Central memory CD8-positive, alpha-beta T cell (primary cell): ENCODE measurements around the gene RTTN.
"Not testable (repeated sequence)": the region's sequence is repeated elsewhere in the genome, so short reads cannot be mapped to it uniquely, and the experiment has no call there.

Experiments used
- ATAC-seq: fragments of 150-1000 bp; cut with Tn5 transposase; replicated peaks from 2 replicates; pipeline ENCODE4 v1.10.0; 2022; ENCODE audit warnings: mild to moderate bottlenecking, moderate FRiP score, moderate number of reproducible peaks; ENCODE audit not compliant: poor library complexity, severe bottlenecking; ENCODE audit errors: extremely low read depth
- DNase-seq, 2 donors: peaks; one replicate each; pipeline ENCODE4 v3.0.0; 2021; ENCODE audit warnings: low spot score in 2 of 2
- H3K27ac Mint-ChIP-seq: one replicate; pipeline ENCODE4 v1.8.0; 2022; ENCODE audit warnings: low read depth, mild to moderate bottlenecking, moderate library complexity, mixed read lengths
- H3K27me3 Mint-ChIP-seq: one replicate; pipeline ENCODE4 v1.8.0; 2022; ENCODE audit warnings: mixed read lengths
- H3K36me3 Mint-ChIP-seq: one replicate; pipeline ENCODE4 v1.8.0; 2022; ENCODE audit warnings: mild to moderate bottlenecking, moderate library complexity, mixed read lengths; ENCODE audit not compliant: insufficient read depth
- H3K4me1 Mint-ChIP-seq: one replicate; pipeline ENCODE4 v1.8.0; 2022; ENCODE audit warnings: mixed read lengths
- H3K4me3 Mint-ChIP-seq: one replicate; pipeline ENCODE4 v1.8.0; 2022; ENCODE audit warnings: mild to moderate bottlenecking, moderate library complexity, mixed read lengths
- H3K9me3 Mint-ChIP-seq: one replicate; pipeline ENCODE4 v1.8.0; 2022; ENCODE audit warnings: mixed read lengths

Gene RTTN

GRCh38 chr18:69996417-69996816 lies 209.1 kb downstream of the RTTN start:
- Mint-ChIP-seq H3K4me1 (no peaks in the 10 kb centered on the region), H3K27me3 (no peaks in the 10 kb centered on the region), H3K36me3 (peaks cover 5% of the 10 kb centered on the region), H3K4me3 (no peak overlapping the region), H3K9me3 (no peaks in the 10 kb centered on the region), H3K27ac (no peak overlapping the region)
- DNase-seq: no peak
- no peak for ATAC-seq

- H3K9me3 Mint-ChIP-seq: no peaks in the 10 kb centered on the region
- H3K27me3 Mint-ChIP-seq: no peaks in the 10 kb centered on the region
- H3K4me3 Mint-ChIP-seq: no peak overlapping the region
- no peak for DNase-seq
- H3K27ac Mint-ChIP-seq: no peak overlapping the region
- no peak for ATAC-seq
- H3K36me3 Mint-ChIP-seq: peaks cover 3% of the 10 kb centered on the region
- H3K4me1 Mint-ChIP-seq: no peaks in the 10 kb centered on the region
These were observed 209.7 kb downstream of the RTTN start for GRCh38 chr18:69995774-69996173.

DNA sequence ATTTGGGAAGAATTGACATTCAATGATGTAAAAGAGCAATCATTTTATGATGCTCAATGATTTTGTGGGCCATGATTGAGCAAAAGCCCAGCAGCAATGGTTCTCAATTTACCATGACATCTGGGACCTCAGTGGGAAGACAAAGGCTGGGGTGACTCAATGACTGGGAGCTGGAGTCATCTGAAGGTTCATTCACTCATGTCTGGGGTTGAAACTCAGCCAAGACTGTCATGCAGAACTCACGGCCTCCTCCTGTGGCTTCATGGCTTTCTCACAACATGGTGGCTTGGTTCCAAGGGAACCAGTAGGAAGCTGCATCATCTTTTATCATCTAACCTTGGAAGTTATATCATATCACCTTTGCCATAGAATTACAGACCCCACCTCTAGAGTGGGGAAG lies 212.7 kb downstream of the RTTN start:
- H3K27me3 Mint-ChIP-seq: no peaks in the 10 kb centered on the region
- no peaks in the 10 kb centered on the region for H3K4me1 Mint-ChIP-seq
- H3K27ac Mint-ChIP-seq: no peak overlapping the region
- DNase-seq (no peak), ATAC-seq (no peak)
- peaks cover 13% of the 10 kb centered on the region for H3K9me3 Mint-ChIP-seq
- no peak overlapping the region for H3K4me3 Mint-ChIP-seq
- peaks cover 3% of the 10 kb centered on the region for H3K36me3 Mint-ChIP-seq

DNA sequence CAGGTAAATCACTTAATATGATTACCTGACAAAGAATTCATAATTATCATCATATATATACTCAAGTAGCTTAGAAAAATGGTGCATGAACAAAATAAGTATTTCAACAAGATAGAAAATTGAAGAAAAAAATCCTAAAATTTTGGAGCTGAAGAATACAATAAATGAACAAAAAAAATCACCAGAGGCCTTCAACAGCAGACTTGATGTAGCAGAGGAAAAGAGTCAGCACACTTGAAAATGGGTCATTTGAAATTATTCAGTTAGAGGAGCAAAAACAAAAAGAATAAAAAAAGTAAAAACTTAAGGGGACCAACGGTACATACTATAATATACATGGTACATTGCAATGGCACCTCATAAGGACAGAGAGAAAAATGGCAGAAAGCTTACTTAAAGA lies 217.6 kb downstream of the RTTN start:
- no peak for ATAC-seq
- H3K4me1 Mint-ChIP-seq: peaks cover under 1% of the 10 kb centered on the region
- DNase-seq: no peak
- no peak overlapping the region for H3K4me3 Mint-ChIP-seq
- peaks cover 25% of the 10 kb centered on the region for H3K9me3 Mint-ChIP-seq
- no peak overlapping the region for H3K27ac Mint-ChIP-seq
- H3K27me3 Mint-ChIP-seq: no peaks in the 10 kb centered on the region
- H3K36me3 Mint-ChIP-seq: peaks cover 4% of the 10 kb centered on the region

DNA sequence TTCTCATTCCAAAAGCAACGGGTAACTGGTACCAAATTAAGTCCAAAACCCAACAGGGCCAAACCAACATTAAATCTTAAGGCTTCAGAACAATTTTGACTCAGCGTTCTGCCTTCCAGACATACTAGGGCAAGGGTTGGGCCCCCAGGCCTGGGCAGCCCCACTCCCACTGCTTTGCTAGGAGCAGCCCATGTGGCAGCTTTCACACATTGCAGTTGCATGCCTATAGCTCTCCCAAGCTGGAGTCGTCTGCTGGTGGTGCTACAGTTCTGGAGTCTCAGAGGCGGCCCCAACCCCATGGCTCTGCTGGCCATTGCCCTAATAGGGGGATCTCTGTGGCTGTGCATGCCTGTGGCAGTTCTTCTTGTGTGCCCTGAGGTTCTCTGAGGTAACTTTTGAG lies 220.2 kb downstream of the RTTN start:
- H3K4me1 Mint-ChIP-seq: peaks cover 19% of the 10 kb centered on the region
- no peak for ATAC-seq

GRCh38 chr18:69982417-69982816 lies 223.1 kb downstream of the RTTN start:
- Mint-ChIP-seq H3K27me3 (no peaks in the 10 kb centered on the region), H3K9me3 (peaks cover 9% of the 10 kb centered on the region), H3K4me1 (peaks cover 19% of the 10 kb centered on the region), H3K4me3 (no peak overlapping the region), H3K36me3 (peaks cover 3% of the 10 kb centered on the region), H3K27ac (no peak overlapping the region)
- DNase-seq (no peak), ATAC-seq (no peak)

More for the DNA sequence above, 220.2 kb downstream of the RTTN start:
- H3K4me3 Mint-ChIP-seq: no peak overlapping the region
- peaks cover 23% of the 10 kb centered on the region for H3K9me3 Mint-ChIP-seq
- DNase-seq: no peak
- no peaks in the 10 kb centered on the region for H3K27me3 Mint-ChIP-seq
- peaks cover 4% of the 10 kb centered on the region for H3K36me3 Mint-ChIP-seq
- H3K27ac Mint-ChIP-seq: no peak overlapping the region

GRCh38 chr18:69981948-69982347 lies 223.5 kb downstream of the RTTN start:
- no peak overlapping the region for H3K27ac Mint-ChIP-seq
- H3K4me3 Mint-ChIP-seq: no peak overlapping the region
- peaks cover 19% of the 10 kb centered on the region for H3K4me1 Mint-ChIP-seq
- peaks cover 8% of the 10 kb centered on the region for H3K9me3 Mint-ChIP-seq
- ATAC-seq (no peak), DNase-seq (no peak)
- H3K27me3 Mint-ChIP-seq: no peaks in the 10 kb centered on the region
- peaks cover 3% of the 10 kb centered on the region for H3K36me3 Mint-ChIP-seq

- no peak overlapping the region for H3K4me3 Mint-ChIP-seq
- peaks cover 19% of the 10 kb centered on the region for H3K4me1 Mint-ChIP-seq
- H3K9me3 Mint-ChIP-seq: peaks cover 7% of the 10 kb centered on the region
These were observed 224.3 kb downstream of the RTTN start for GRCh38 chr18:69980982-69981804.

GRCh38 chr18:69980509-69980908 lies 225.0 kb downstream of the RTTN start:
- ATAC-seq (no peak), DNase-seq (no peak)
- Mint-ChIP-seq H3K4me3 (no peak overlapping the region), H3K27me3 (no peaks in the 10 kb centered on the region), H3K36me3 (peaks cover 3% of the 10 kb centered on the region), H3K9me3 (peaks cover 13% of the 10 kb centered on the region), H3K4me1 (peaks cover 19% of the 10 kb centered on the region), H3K27ac (no peak overlapping the region)

More at GRCh38 chr18:69980982-69981804, 224.3 kb downstream of the RTTN start:
- no peak for ATAC-seq
- H3K27ac Mint-ChIP-seq: peak overlapping the region; percentile 2
- peaks cover 3% of the 10 kb centered on the region for H3K36me3 Mint-ChIP-seq
- DNase-seq: no peak
- H3K27me3 Mint-ChIP-seq: no peaks in the 10 kb centered on the region

DNA sequence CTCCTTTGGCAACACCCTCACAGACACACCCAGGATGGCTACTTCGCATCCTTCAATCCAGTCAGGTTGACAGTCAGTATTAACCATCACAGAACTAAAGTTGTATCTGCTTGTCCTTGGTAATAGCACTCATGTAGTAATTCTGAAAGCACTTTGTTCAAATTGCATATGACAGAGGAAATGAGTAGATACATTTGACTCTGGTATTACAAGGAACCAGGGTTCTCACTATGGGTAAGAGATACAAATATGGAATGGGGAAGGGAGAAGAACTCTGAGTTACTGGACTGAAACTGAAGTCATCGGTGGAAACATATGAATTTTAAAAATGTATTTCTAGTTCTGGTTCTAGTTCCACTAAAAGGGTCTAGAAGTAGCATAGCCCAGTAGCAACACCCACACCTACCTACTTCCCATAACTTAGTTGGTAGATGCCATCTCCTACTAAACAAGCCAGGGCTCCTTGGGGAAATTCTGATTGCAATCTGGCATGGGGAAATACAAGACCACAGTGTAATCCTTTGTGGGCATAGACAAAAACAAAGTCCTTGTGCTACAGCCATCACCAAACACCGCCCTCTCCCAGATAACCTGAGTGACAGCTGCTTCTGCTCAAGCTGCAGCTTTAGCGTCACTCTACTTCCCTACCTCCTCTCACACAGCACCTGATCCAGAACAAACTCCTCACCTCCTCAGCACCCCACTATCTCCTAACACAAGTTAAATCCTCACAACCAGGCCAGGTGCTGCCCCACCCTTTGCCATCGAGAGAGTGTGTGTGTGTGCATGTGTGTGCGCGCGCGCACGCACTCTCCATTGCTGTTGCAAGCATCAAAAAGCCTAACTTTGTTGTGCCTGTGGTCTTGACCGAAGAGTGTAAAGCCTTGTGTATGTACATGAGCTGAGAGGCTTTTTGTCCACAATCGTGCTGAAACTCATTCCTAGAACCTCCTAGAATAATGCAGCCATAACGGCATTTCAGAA lies 226.5 kb downstream of the RTTN start:
- Mint-ChIP-seq H3K36me3 (no peaks in the 10 kb centered on the region), H3K4me3 (no peak overlapping the region), H3K27ac (no peak overlapping the region), H3K4me1 (peaks cover 19% of the 10 kb centered on the region), H3K9me3 (peaks cover 14% of the 10 kb centered on the region), H3K27me3 (no peaks in the 10 kb centered on the region)
- ATAC-seq (no peak), DNase-seq (no peak)

DNA sequence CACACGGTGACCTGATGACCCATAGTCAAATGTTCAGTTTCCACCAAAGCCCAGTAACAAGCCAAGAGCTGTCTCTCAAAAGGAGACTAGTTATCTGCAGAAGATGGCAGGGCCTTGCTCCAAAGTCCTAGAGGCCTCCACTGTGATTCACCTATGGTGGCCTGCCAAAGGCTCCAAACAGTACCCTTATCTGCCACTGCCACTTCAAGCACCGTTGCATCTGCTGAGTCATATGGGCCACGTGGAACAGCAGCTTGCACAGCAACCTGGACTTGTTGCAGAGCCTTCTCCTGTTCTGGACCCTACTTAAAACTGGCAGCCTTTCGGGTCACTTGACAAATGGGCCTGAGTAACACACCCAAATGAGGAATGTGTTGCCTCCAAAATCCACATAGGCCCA lies 230.2 kb downstream of the RTTN start:
- H3K36me3 Mint-ChIP-seq, H3K27ac Mint-ChIP-seq, ATAC-seq, H3K27me3 Mint-ChIP-seq, DNase-seq, H3K4me3 Mint-ChIP-seq, H3K4me1 Mint-ChIP-seq: not testable (repeated sequence)
- peaks cover 14% of the 10 kb centered on the region for H3K9me3 Mint-ChIP-seq

GRCh38 chr18:69974365-69974764 lies 231.1 kb downstream of the RTTN start:
- H3K9me3 Mint-ChIP-seq: peaks cover 14% of the 10 kb centered on the region
- DNase-seq (no peak), ATAC-seq (no peak)
- no peaks in the 10 kb centered on the region for H3K4me1 Mint-ChIP-seq
- no peak overlapping the region for H3K27ac Mint-ChIP-seq
- no peak overlapping the region for H3K4me3 Mint-ChIP-seq
- no peaks in the 10 kb centered on the region for H3K36me3 Mint-ChIP-seq
- no peaks in the 10 kb centered on the region for H3K27me3 Mint-ChIP-seq
